T-helper 2 cell treated with Interferon-gamma antibody and Interleukin-4, amounts not matched to agents 5 μg/mL and 100 μg/mL, for 36 hours (primary cell): ENCODE measurements around the gene ELAC1.

Source experiments
- DNase-seq: peaks from one replicate; pipeline ENCODE4 v3.0.0; 2021; ENCODE audit warnings: low spot score
- H3K27ac Mint-ChIP-seq: one replicate; pipeline ENCODE4 v1.8.0; 2021; ENCODE audit warnings: mild to moderate bottlenecking, mixed read lengths
- H3K27me3 Mint-ChIP-seq: one replicate; pipeline ENCODE4 v1.8.0; 2021; ENCODE audit warnings: low read depth, mixed read lengths
- H3K36me3 Mint-ChIP-seq: one replicate; pipeline ENCODE4 v1.8.0; 2021; ENCODE audit warnings: low read depth, mixed read lengths
- H3K4me1 Mint-ChIP-seq: one replicate; pipeline ENCODE4 v1.8.0; 2021; ENCODE audit warnings: low read depth, mixed read lengths
- H3K4me3 Mint-ChIP-seq: one replicate; pipeline ENCODE4 v1.8.0; 2022; ENCODE audit warnings: mild to moderate bottlenecking, moderate library complexity, mixed read lengths
- H3K9me3 Mint-ChIP-seq: one replicate; pipeline ENCODE4 v1.8.0; 2021; ENCODE audit warnings: mixed read lengths

ELAC1 gene

DNA sequence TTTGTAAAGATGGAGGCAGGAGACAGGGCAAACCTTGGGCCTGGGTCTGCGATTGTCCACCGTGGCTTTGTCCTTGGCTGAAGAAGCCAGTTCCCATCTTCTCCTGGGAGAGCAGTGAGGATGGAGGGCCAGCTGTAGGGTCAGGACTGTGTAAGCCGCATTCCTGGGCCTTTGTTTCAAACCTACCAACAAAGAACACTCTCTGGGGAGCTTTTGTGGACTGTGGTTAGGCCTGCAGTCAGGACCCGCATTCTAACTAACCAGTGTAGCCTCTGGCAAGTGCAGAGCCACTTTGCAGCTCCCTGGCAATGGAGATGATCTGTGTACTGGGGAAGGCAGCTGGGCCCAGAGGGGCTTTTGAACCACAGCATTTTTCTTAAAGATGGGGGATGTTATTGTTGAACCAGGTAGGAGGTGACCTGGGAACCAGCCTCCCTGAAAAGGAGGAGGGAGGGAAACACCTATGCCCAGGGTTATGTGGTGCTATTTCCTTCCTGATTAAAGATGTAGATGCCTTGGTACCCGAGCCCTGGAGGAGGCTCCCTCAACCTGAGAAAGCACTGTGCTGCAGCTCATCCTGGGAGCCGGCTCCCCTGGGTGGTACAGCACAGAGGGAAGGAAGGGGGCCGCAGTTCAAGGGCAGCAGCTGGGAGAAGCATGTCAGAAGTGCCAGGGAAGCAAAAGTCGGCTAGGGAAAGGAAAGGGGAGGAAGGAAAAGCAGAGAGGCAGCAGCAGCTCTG is 49.5 kb downstream of the ELAC1 start:
- Mint-ChIP-seq H3K27me3 (peaks cover 2% of the 10 kb centered on the region), H3K9me3 (peaks cover 4% of the 10 kb centered on the region), H3K4me1 (no peaks in the 10 kb centered on the region), H3K27ac (no peak overlapping the region), H3K4me3 (no peak overlapping the region), H3K36me3 (peaks cover 6% of the 10 kb centered on the region)
- no peak for DNase-seq

- Mint-ChIP-seq H3K4me1 (no peaks in the 10 kb centered on the region), H3K4me3 (no peak overlapping the region), H3K27me3 (no peaks in the 10 kb centered on the region), H3K27ac (no peak overlapping the region), H3K36me3 (peaks cover 12% of the 10 kb centered on the region), H3K9me3 (peaks cover 5% of the 10 kb centered on the region)
- no peak for DNase-seq
Measured at GRCh38 chr18:51020536-51020935, 52.7 kb downstream of the ELAC1 start.

GRCh38 chr18:51021226-51021965 is 53.6 kb downstream of the ELAC1 start:
- Mint-ChIP-seq H3K27me3 (no peaks in the 10 kb centered on the region), H3K9me3 (peaks cover 5% of the 10 kb centered on the region), H3K4me1 (no peaks in the 10 kb centered on the region), H3K27ac (no peak overlapping the region), H3K36me3 (peaks cover 12% of the 10 kb centered on the region), H3K4me3 (no peak overlapping the region)
- DNase-seq = no peak

DNA sequence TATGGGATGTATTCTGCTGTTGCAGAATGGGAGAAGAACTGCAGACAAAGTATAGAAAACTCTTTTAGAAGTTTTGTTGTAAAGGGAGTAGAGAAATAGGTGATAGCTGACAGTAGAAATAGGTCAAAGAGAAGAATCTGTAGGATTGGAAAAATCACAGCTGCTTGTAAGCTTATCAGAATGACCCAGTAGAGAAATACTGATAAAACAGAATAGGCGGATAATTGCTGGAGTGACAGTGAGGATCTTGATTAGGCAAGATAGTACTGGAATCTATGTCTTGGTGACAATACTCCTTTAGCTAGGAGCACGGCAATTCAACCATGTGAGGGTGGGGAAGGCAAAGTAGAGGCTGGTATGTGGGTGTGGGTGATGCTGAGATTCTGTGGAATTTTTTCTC is 57.7 kb downstream of the ELAC1 start:
- H3K9me3 Mint-ChIP-seq = peaks cover 5% of the 10 kb centered on the region
- H3K36me3 Mint-ChIP-seq = peaks cover 9% of the 10 kb centered on the region
- peaks cover 19% of the 10 kb centered on the region for H3K4me1 Mint-ChIP-seq
- H3K4me3 Mint-ChIP-seq = no peak overlapping the region
- no peak for DNase-seq
- no peak overlapping the region for H3K27ac Mint-ChIP-seq
- no peaks in the 10 kb centered on the region for H3K27me3 Mint-ChIP-seq

DNA sequence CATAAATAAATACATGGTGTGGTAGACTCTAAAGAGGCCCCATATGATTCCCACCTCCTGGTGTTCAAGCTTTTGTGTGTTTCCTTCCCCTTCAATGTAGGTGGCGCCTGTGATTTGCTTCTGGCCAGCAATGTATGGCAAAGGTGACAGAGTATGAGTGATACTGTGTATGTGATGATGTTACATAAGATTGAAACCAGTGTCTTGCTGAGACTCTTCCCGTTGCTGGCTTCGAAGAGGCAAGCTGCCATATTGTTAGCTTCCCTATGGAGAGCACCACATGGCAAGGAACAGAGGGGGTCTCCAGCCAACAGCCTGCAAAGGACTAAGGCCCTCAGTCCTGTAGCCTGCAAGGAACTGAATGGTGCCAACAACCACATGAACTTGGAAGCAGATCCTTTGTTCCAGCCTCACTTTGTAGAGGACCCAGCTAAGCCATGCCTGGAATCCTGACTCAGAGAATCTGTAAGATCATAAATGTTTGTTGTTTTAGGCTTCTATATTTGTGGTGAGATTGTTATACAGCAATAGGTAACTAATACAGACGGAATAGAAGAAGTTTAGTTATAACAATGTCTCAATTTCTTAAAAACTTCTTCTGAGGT is 60.5 kb downstream of the ELAC1 start:
- Mint-ChIP-seq H3K4me3 (peak overlapping the region; percentile 96), H3K36me3 (peaks cover 23% of the 10 kb centered on the region), H3K4me1 (peaks cover 36% of the 10 kb centered on the region), H3K9me3 (peaks cover 5% of the 10 kb centered on the region), H3K27me3 (no peaks in the 10 kb centered on the region), H3K27ac (peak overlapping the region; percentile 34)
- DNase-seq = peak; percentile 22

- Mint-ChIP-seq H3K27me3 (no peaks in the 10 kb centered on the region), H3K4me1 (peaks cover 41% of the 10 kb centered on the region), H3K4me3 (peak overlapping the region; percentile 96), H3K27ac (peak overlapping the region; percentile 95), H3K9me3 (no peaks in the 10 kb centered on the region), H3K36me3 (peaks cover 24% of the 10 kb centered on the region)
- no peak for DNase-seq
Measured at GRCh38 chr18:51029378-51029693, 61.5 kb downstream of the ELAC1 start.

GRCh38 chr18:51029694-51030536 is 62.1 kb downstream of the ELAC1 start, which contains the start of gene SMAD4:
TSS of gene SMAD4 (plus strand) at chr18:51030213. CDS start at chr18:51047047, 16,834 bp downstream.
- Mint-ChIP-seq H3K27me3 (no peaks in the 10 kb centered on the region), H3K4me1 (peaks cover 46% of the 10 kb centered on the region), H3K4me3 (peak within 1 kb of the TSS; percentile 97), H3K27ac (peak within 1 kb of the TSS; percentile 96), H3K36me3 (peaks cover 29% of the 10 kb centered on the region), H3K9me3 (no peaks in the 10 kb centered on the region)
- DNase-seq = peak; percentile 97

DNA sequence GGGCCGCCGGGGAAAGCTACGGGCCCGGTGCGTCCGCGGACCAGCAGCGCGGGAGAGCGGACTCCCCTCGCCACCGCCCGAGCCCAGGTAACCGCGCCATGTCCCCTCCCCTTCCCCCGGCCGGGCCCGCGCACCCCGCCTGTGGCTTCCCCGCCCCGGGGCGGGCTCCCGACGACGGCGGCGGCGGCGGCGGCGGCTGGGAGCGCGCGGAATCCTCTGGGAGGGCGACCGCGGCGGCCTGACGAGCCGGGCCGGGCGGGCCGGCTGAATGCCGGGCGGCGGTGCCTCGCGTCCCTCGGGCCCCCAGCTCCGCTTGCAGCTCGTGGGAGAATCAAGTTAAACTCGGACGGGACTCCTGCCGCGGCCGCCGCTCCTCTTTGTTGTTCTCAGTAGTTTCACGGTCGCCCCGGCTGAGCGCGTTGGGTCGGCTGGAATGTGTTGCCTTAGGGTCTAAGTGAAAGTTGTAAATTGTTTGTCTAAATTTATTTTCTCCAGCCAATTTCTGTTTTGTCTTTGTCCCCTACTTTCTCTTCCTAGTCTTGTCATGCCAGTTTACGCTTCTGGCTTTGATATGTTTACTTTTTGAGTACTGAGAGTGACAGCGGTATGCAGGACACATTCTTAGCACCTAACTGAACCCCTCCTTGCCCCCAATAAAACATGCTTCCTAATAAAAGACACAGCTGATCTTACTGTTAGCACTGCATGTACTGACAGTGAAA is 62.9 kb downstream of the ELAC1 start:
- Mint-ChIP-seq H3K27ac (peak overlapping the region; percentile 96), H3K4me1 (peaks cover 52% of the 10 kb centered on the region), H3K36me3 (peaks cover 32% of the 10 kb centered on the region), H3K9me3 (no peaks in the 10 kb centered on the region), H3K27me3 (no peaks in the 10 kb centered on the region), H3K4me3 (peak overlapping the region; percentile 97)
- peak; percentile 68 for DNase-seq

DNA sequence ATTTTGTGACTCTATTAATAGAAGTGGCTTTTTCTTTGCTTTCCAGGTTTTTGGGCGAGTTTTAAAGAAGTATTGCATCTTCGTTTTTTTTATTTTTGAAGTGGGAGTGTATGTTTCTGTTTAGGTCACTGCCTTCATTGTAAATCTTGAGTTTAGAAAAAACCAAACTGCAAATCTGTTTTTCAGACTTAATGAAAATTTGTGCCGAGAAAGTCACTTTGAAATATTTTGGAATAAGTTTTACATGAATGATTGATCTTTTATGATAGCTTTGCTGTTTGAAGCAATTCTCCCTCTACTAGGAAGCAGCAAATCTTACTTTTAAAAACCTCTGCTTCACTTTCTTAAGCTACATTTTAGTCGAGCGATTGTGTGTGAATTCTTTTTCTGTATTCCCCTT is 64.4 kb downstream of the ELAC1 start:
- Mint-ChIP-seq H3K36me3 (peaks cover 32% of the 10 kb centered on the region), H3K4me3 (peak overlapping the region; percentile 97), H3K27me3 (no peaks in the 10 kb centered on the region), H3K4me1 (peaks cover 58% of the 10 kb centered on the region), H3K27ac (peak overlapping the region; percentile 58), H3K9me3 (no peaks in the 10 kb centered on the region)
- DNase-seq = no peak

DNA sequence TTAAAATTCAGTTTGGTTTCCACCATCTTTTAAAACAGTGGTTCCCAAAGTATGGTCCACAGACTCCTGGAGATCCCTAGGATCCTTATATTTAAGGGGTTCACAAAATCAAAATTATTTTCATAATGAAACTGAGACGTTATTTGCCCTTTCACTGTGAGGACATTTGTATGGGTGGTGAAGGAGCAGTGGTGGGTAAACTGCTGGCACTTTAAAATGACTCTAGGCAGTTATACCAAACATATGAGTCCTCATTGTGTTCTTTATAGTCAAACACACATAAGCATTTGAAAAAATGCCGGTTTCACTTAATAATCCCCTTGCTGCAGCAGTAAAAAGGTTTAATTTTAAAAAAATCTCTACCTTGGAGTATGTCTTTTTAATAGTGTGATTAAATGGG is 69.4 kb downstream of the ELAC1 start:
- Mint-ChIP-seq H3K27ac (no peak overlapping the region), H3K36me3 (peaks cover 32% of the 10 kb centered on the region), H3K9me3 (peaks cover 4% of the 10 kb centered on the region), H3K27me3 (no peaks in the 10 kb centered on the region), H3K4me1 (peaks cover 50% of the 10 kb centered on the region), H3K4me3 (no peak overlapping the region)
- DNase-seq = no peak
